Head of caudate nucleus (tissue), 42 donors: ENCODE measurements around the gene MTHFD2L.
A peak's percentile ranks its signal among the peaks of the same experiment; 100 is the strongest.

ENCODE experiments used
- DNase-seq, 42 donors: peaks; one replicate each; pipeline versions ENCODE4 v3.0.0 to v3.0.0-alpha.2; 2020 to 2021; ENCODE audit warnings: mixed read lengths in 7 of 42
- intact Hi-C: fragments of 100-400 bp; cut with DNase I; formaldehyde crosslinking; loops from one replicate; pipeline ENCODE4 v1.15.0; 2022

The MTHFD2L gene

GRCh38 chr4:74223098-74223497 lies 65.2 kb downstream of the MTHFD2L start:
- intact Hi-C loops: no loop called here
- DNase-seq: no peak

GRCh38 chr4:74223801-74224200 lies 65.9 kb downstream of the MTHFD2L start:
- DNase-seq: no peak
- intact Hi-C loops: no loop called here

GRCh38 chr4:74228691-74229640 lies 71.0 kb downstream of the MTHFD2L start:
- intact Hi-C loops: no loop called here
- peak in 41 of 42 donors; percentile 25 to 87 (median 59) for DNase-seq

GRCh38 chr4:74230902-74231499 lies 73.1 kb downstream of the MTHFD2L start:
- DNase-seq: no peak
- intact Hi-C loops: no loop called here

- intact Hi-C loops: no loop called here
- no peak for DNase-seq
Measured at GRCh38 chr4:74235135-74235534, 77.2 kb downstream of the MTHFD2L start.

- DNase-seq: no peak
- intact Hi-C loops: no loop called here
Measured at GRCh38 chr4:74237425-74237966, 79.6 kb downstream of the MTHFD2L start.

- intact Hi-C loops: no loop called here
- DNase-seq: no peak
Measured at GRCh38 chr4:74244049-74244448, 86.1 kb downstream of the MTHFD2L start.

GRCh38 chr4:74252933-74253332 lies 95.0 kb downstream of the MTHFD2L start:
- intact Hi-C loops: no loop called here
- no peak for DNase-seq

GRCh38 chr4:74254386-74254785 lies 96.5 kb downstream of the MTHFD2L start:
- intact Hi-C loops: no loop called here
- DNase-seq: no peak

GRCh38 chr4:74255096-74255495 lies 97.2 kb downstream of the MTHFD2L start:
- intact Hi-C loops: no loop called here
- no peak for DNase-seq

- intact Hi-C loops: no loop called here
- peak in 1 of 42 donors; percentile 3 for DNase-seq
Measured at GRCh38 chr4:74258963-74259362, 101.0 kb downstream of the MTHFD2L start.

- intact Hi-C loops: no loop called here
- DNase-seq: no peak
Measured at GRCh38 chr4:74260036-74260435, 102.1 kb downstream of the MTHFD2L start.

- intact Hi-C loops: no loop called here
Measured at GRCh38 chr4:74262522-74262921, 104.6 kb downstream of the MTHFD2L start.

GRCh38 chr4:74263551-74263950 lies 105.6 kb downstream of the MTHFD2L start:
- intact Hi-C loops: no loop called here
- no peak for DNase-seq

More at GRCh38 chr4:74262522-74262921, 104.6 kb downstream of the MTHFD2L start:
- DNase-seq: no peak

- DNase-seq: no peak
- intact Hi-C loops: no loop called here
Measured at GRCh38 chr4:74266081-74266480, 108.2 kb downstream of the MTHFD2L start.

GRCh38 chr4:74267998-74268606 lies 110.2 kb downstream of the MTHFD2L start:
- intact Hi-C loops: no loop called here

GRCh38 chr4:74268643-74269042 lies 110.7 kb downstream of the MTHFD2L start:
- no peak for DNase-seq
- intact Hi-C loops: no loop called here

More at GRCh38 chr4:74267998-74268606, 110.2 kb downstream of the MTHFD2L start:
- no peak for DNase-seq

- intact Hi-C loops: no loop called here
- DNase-seq: no peak
Measured at GRCh38 chr4:74278490-74278889, 120.6 kb downstream of the MTHFD2L start.

GRCh38 chr4:74279716-74280115 lies 121.8 kb downstream of the MTHFD2L start:
- intact Hi-C loops: no loop called here
- no peak for DNase-seq

- no peak for DNase-seq
- intact Hi-C loops: no loop called here
Measured at GRCh38 chr4:74282926-74283325, 125.0 kb downstream of the MTHFD2L start.
